Measurements from ENCODE around the gene CDH18. TPM values are rescaled to one million over a fixed set of nuclear protein-coding genes. Genes with fewer than 3 reads are reported as not detected.
A peak's percentile ranks its signal among the peaks of the same experiment; 100 is the strongest.

Gene CDH18
- total RNA-seq, 2 experiments from 2014 or later, result not detected

DNA sequence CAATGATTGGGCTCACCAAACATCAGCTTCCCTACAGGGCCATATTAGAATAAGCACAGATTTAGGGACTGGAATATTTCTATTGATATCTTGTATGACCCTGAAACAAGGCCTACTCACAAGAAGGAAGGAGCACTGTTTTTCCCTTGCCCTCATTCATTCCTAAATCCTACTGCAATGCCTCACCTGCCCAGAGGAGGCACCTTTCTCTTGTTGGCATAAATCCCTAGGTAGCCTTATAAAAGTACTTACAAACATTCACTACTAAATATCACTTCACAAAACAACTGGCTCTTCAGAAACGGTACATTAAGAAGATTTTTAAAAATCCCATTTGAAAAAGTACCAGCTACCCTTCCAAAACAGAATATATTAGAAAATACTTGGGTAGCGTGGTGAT, 449.4 kb downstream of the CDH18 start:
- Histone ChIP-seq H3K27ac (ENCODE audit: low read depth, low read length, poor library complexity, severe bottlenecking) (no peak overlapping the region), H3K9me2 (ENCODE audit: insufficient read depth, low read length) (no peaks in the 10 kb centered on the region), H3K4me3 (ENCODE audit: low read depth, low read length, poor library complexity, severe bottlenecking) (no peak overlapping the region), H4K20me1 (ENCODE audit: insufficient read depth, low read length) (no peaks in the 10 kb centered on the region), H3K79me2 (ENCODE audit: insufficient read depth, low read depth, low read length) (no peaks in the 10 kb centered on the region), H3K9me3 (ENCODE audit: low read length) (no peaks in the 10 kb centered on the region), H2AFZ (ENCODE audit: low read length) (no peak overlapping the region), H3K36me3 (ENCODE audit: insufficient read depth, low read length) (no peaks in the 10 kb centered on the region), H3K4me2 (ENCODE audit: low read length) (no peak overlapping the region), H3K4me1 (ENCODE audit: insufficient read depth, low read length, poor library complexity, severe bottlenecking) (no peaks in the 10 kb centered on the region)
- no peak for TF ChIP-seq EZH2phosphoT487 (IDR thresholded peaks at IDR 0.05; ENCODE audit: borderline replicate concordance, low read depth, low read length)
- TF ChIP-seq, protein P1, sequence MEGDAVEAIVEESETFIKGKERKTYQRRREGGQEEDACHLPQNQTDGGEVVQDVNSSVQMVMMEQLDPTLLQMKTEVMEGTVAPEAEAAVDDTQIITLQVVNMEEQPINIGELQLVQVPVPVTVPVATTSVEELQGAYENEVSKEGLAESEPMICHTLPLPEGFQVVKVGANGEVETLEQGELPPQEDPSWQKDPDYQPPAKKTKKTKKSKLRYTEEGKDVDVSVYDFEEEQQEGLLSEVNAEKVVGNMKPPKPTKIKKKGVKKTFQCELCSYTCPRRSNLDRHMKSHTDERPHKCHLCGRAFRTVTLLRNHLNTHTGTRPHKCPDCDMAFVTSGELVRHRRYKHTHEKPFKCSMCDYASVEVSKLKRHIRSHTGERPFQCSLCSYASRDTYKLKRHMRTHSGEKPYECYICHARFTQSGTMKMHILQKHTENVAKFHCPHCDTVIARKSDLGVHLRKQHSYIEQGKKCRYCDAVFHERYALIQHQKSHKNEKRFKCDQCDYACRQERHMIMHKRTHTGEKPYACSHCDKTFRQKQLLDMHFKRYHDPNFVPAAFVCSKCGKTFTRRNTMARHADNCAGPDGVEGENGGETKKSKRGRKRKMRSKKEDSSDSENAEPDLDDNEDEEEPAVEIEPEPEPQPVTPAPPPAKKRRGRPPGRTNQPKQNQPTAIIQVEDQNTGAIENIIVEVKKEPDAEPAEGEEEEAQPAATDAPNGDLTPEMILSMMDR (conservative IDR thresholded peaks at IDR 0.05; ENCODE audit: low read length), result peak; percentile 36
- ChIA-PET CTCF (ENCODE audit: unreplicated experiment) (no interaction called here), POLR2A (interaction anchor here (0.6 to 1.2 kb wide), 3 partner anchors 10 to 57 kb away, joined by 3 to 5 read pairs (median 4); no protein-coding TSS in a partner anchor)
- BruUV-seq (replicated peaks), result no TSS peak
- intact Hi-C loops (cut with micrococcal nuclease; ENCODE audit: unreplicated experiment), result no loop called here
- no peak for DNase-seq (ENCODE audit: low spot score)

DNA sequence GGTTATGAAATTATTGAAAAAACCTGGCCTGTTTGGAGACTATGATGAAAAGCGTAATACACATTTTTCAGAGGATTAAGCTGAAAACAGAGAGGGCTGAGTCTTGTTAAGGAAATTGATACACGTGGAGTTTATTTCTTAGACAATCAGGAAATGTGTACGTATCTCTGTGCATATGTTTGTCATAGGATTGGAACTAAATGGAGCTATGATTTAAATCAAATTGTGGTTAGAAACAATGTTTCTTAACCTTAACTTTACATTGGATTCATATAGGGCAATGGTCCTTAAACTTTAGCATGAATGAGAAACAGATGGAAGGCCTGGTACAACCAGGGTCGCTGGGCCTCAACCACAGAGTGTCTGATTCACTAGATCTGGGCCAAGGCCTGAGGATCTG, 451.6 kb downstream of the CDH18 start:
- Histone ChIP-seq H3K36me3 (ENCODE audit: insufficient read depth, low read length) (no peaks in the 10 kb centered on the region), H3K4me1 (ENCODE audit: insufficient read depth, low read length, poor library complexity, severe bottlenecking) (no peaks in the 10 kb centered on the region), H3K4me3 (ENCODE audit: low read depth, low read length, poor library complexity, severe bottlenecking) (no peak overlapping the region), H3K9me2 (ENCODE audit: insufficient read depth, low read length) (no peaks in the 10 kb centered on the region), H3K27ac (ENCODE audit: low read depth, low read length, poor library complexity, severe bottlenecking) (no peak overlapping the region), H4K20me1 (ENCODE audit: insufficient read depth, low read length) (no peaks in the 10 kb centered on the region), H2AFZ (ENCODE audit: low read length) (no peak overlapping the region), H3K9me3 (ENCODE audit: low read length) (no peaks in the 10 kb centered on the region), H3K4me2 (ENCODE audit: low read length) (no peak overlapping the region), H3K79me2 (ENCODE audit: insufficient read depth, low read depth, low read length) (no peaks in the 10 kb centered on the region)
- TF ChIP-seq, protein P1 (conservative IDR thresholded peaks at IDR 0.05; ENCODE audit: low read length), result no peak
- TF ChIP-seq EZH2phosphoT487 (IDR thresholded peaks at IDR 0.05; ENCODE audit: borderline replicate concordance, low read depth, low read length), result no peak
- intact Hi-C loops (cut with micrococcal nuclease; ENCODE audit: unreplicated experiment), result no loop called here
- no peak for DNase-seq (ENCODE audit: low spot score)
- ChIA-PET CTCF (ENCODE audit: unreplicated experiment) (no interaction called here), POLR2A (interaction anchor here (1.0 to 2.9 kb wide), 2 partner anchors 11 to 26 kb away, joined by 3 to 12 read pairs; no protein-coding TSS in a partner anchor)
- BruUV-seq (replicated peaks), result no TSS peak

DNA sequence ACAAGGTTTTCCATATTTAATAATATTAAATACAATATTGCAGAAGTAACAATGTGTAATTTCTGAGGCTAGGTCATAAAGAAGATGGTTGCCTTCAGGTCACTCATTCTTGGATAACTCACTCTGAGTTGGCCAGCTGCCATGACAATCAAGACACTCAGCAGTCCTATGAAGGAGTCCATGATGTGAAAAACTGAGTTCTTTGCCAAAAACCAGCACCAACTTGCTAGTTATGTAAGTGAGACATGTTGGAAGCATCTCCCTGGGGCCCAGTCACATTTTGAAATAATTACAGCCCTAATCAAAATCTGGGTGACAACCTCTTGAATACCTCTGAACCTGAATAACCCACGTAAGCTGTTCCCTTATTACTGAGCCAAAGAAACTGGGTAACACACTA, 453.2 kb downstream of the CDH18 start:
- Histone ChIP-seq H2AFZ (ENCODE audit: low read length) (no peak overlapping the region), H3K9me2 (ENCODE audit: insufficient read depth, low read length) (no peaks in the 10 kb centered on the region), H4K20me1 (ENCODE audit: insufficient read depth, low read length) (no peaks in the 10 kb centered on the region), H3K4me2 (ENCODE audit: low read length) (no peak overlapping the region), H3K4me3 (ENCODE audit: low read depth, low read length, poor library complexity, severe bottlenecking) (no peak overlapping the region), H3K79me2 (ENCODE audit: insufficient read depth, low read depth, low read length) (no peaks in the 10 kb centered on the region), H3K27ac (ENCODE audit: low read depth, low read length, poor library complexity, severe bottlenecking) (no peak overlapping the region), H3K4me1 (ENCODE audit: insufficient read depth, low read length, poor library complexity, severe bottlenecking) (no peaks in the 10 kb centered on the region), H3K36me3 (ENCODE audit: insufficient read depth, low read length) (no peaks in the 10 kb centered on the region), H3K9me3 (ENCODE audit: low read length) (no peaks in the 10 kb centered on the region)
- intact Hi-C loops (cut with micrococcal nuclease; ENCODE audit: unreplicated experiment), result no loop called here
- TF ChIP-seq, protein P1 (conservative IDR thresholded peaks at IDR 0.05; ENCODE audit: low read length), result no peak
- TF ChIP-seq EZH2phosphoT487 (IDR thresholded peaks at IDR 0.05; ENCODE audit: borderline replicate concordance, low read depth, low read length), result no peak
- no peak for DNase-seq (ENCODE audit: low spot score)
- ChIA-PET CTCF (ENCODE audit: unreplicated experiment) (no interaction called here), POLR2A (interaction anchor here (2.9 kb wide), 1 partner anchor 13 kb away, joined by 12 read pairs; no protein-coding TSS in a partner anchor)
- no TSS peak for BruUV-seq (replicated peaks)
